ENCODE results near the gene ENTPD8.

DNA sequence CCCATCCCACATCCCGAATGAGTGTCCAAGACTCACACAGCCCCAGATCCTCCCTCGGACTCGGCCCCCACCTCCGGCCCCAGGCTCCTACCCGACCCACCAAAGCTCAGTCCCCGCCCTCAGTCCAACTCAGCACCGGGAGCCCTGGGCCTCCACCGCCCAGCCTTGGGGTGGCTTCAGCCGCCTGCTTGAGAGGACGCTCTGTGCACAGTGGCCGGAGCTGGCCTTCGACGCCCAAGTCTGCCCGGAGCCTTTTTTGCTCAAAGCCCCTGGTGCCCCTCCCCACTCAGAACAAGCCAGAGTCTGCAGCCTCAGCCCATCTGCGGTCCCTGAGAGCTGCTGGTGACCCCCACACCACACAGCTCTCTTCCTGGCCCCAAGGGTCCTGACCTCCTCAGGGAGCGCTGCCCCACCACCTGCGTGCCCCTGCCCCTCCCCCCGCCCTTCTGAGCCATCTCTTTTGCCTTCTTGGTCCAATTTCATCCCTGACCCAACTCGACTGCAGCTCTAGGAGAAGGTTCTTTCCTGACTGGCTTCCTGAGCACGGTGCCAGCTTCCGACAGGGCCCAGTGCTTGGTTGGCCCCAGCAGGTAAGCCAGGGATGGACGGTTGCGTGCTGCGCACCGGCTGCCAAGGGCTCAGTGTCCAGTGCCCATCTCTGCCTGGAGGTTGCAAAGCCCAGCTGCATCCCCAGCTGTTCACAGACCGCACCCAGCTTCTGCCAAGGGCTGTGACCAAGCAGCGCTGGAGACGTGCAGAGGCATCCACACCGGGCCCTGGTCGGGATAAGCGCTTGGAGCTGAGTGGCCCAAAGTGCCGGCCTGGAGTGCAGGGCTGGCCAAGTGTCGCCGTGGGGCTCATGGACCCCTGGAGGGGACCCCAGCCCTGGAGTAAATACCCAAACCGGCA is 45.6 kb upstream of the ENTPD8 start:
- no peak for TF ChIP-seq CTCF (conservative IDR thresholded peaks at IDR 0.05 in 1 of 2, IDR thresholded peaks at IDR 0.05 in 1 of 2; ENCODE audit: low read depth in 1 of 2, low read length in 2 of 2)
- TF ChIP-seq EZH2 (IDR thresholded peaks at IDR 0.05; ENCODE audit: low read length, missing control alignments): no peak

All from fibroblast of lung (primary cell).